ENCODE measurements around the gene NUBPL. TPM values are rescaled to one million over a fixed set of nuclear protein-coding genes. Genes with fewer than 3 reads are reported as not detected.

Gene NUBPL
- total and polyA plus RNA-seq, 2 donors from 2014 or later: 11.2 to 16.2 TPM

DNA sequence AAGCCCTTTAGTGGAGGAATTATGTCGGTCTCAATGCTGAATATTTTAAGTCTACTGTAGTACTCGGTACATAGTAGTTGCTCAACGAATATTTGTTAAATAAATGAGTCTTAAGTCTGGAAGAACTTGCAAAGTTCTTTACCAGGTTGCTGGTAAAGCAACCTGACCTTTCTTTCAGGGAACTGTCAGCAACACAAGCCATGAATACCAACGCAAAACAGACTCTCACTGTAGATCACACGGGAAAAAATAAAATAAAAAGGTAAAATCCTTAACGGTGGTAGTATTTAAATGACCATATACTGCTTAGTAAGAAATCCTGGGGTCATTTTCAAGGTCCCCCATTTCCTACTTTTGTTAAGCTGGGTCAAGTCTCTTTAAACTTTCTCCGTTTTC lies 447 bp upstream of the NUBPL start:
- H3K9ac ChIP-seq (ENCODE audit: low read length in 3 of 3): peak overlapping the region; percentile 2 to 92 (median 80)
- H3K4me3 ChIP-seq (ENCODE audit: low read length in 3 of 3): peak overlapping the region; percentile 74 to 97 (median 96)
- H3K4me1 ChIP-seq (ENCODE audit: control insufficient read depth in 2 of 3, insufficient read depth in 2 of 3, low read depth in 1 of 3, low read length in 3 of 3): no peaks in the 10 kb centered on the region
- H3K27me3 ChIP-seq (ENCODE audit: control insufficient read depth, insufficient read depth, low read length): no peaks in the 10 kb centered on the region
- H3K27ac ChIP-seq (ENCODE audit: low read depth in 2 of 2, low read length in 2 of 2): peak overlapping the region; percentile 46 to 76
- no peak for FAIRE-seq
- no peaks in the 10 kb centered on the region for H3K36me3 ChIP-seq (ENCODE audit: control insufficient read depth in 2 of 3, insufficient read depth in 3 of 3, low read length in 3 of 3)
- no peak for DNase-seq
- intact Hi-C loops (cut with DNase I): no loop called here
- TF ChIP-seq, protein P1, sequence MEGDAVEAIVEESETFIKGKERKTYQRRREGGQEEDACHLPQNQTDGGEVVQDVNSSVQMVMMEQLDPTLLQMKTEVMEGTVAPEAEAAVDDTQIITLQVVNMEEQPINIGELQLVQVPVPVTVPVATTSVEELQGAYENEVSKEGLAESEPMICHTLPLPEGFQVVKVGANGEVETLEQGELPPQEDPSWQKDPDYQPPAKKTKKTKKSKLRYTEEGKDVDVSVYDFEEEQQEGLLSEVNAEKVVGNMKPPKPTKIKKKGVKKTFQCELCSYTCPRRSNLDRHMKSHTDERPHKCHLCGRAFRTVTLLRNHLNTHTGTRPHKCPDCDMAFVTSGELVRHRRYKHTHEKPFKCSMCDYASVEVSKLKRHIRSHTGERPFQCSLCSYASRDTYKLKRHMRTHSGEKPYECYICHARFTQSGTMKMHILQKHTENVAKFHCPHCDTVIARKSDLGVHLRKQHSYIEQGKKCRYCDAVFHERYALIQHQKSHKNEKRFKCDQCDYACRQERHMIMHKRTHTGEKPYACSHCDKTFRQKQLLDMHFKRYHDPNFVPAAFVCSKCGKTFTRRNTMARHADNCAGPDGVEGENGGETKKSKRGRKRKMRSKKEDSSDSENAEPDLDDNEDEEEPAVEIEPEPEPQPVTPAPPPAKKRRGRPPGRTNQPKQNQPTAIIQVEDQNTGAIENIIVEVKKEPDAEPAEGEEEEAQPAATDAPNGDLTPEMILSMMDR (IDR thresholded peaks at IDR 0.05; ENCODE audit: borderline replicate concordance, extremely low read depth, insufficient read depth): no peak
- no peaks in the 10 kb centered on the region for H3K9me3 ChIP-seq (ENCODE audit: control insufficient read depth in 2 of 3, insufficient read depth in 1 of 3, low read length in 3 of 3)

DNA sequence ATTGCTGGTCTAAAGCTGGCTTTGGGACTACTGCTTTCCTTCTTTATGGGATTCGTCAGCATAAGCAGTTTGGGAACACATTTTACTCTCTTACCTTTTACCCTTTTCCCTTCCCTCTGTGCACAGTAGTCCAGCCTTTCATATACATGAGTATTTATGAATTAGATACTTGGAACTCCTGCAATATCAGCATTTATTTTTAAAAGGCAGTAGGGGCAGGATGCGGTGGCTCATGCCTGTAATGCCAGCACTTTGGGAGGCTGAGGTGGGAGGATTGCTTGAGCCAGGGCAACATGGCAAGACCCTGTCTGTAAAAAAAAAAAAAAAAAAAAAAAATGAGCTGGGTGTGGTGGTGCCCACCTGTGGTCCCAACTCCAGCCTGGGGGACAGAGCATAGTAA lies 3.0 kb downstream of the NUBPL start:
- FAIRE-seq: no peak
- Histone ChIP-seq H3K27me3 (ENCODE audit: control insufficient read depth, insufficient read depth, low read length) (no peaks in the 10 kb centered on the region), H3K9ac (ENCODE audit: low read length in 3 of 3) (no peak overlapping the region), H3K4me1 (ENCODE audit: control insufficient read depth in 2 of 3, insufficient read depth in 2 of 3, low read depth in 1 of 3, low read length in 3 of 3) (no peaks in the 10 kb centered on the region), H3K27ac (ENCODE audit: low read depth in 2 of 2, low read length in 2 of 2) (no peak overlapping the region), H3K4me3 (ENCODE audit: low read length in 3 of 3) (no peak overlapping the region), H3K36me3 (ENCODE audit: control insufficient read depth in 2 of 3, insufficient read depth in 3 of 3, low read length in 3 of 3) (no peaks in the 10 kb centered on the region), H3K9me3 (ENCODE audit: control insufficient read depth in 2 of 3, insufficient read depth in 1 of 3, low read length in 3 of 3) (no peaks in the 10 kb centered on the region)
- intact Hi-C loops (cut with DNase I): no loop called here
- no peak for DNase-seq
- TF ChIP-seq, protein P1 (IDR thresholded peaks at IDR 0.05; ENCODE audit: borderline replicate concordance, extremely low read depth, insufficient read depth): no peak

DNA sequence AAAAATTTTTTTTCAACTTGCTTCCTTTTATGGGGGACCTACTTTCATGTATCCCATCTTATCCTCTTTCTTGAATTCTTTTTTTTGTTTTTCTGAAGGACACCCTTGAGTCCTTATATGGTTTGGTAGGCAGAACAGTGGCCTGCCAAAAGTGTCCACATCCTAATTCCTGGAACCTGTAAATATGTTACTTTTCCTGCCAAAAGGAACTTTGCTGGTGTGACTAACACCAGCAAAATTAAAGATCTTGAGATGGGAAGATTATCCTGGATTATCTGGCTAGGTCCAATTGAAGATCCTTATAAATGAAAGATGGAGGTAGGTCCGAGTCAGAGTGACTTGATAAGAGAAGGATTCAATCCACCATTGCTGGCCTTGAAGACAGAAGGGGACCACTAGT lies 5.3 kb downstream of the NUBPL start:
- intact Hi-C loops (cut with DNase I): no loop called here
- TF ChIP-seq, protein P1 (IDR thresholded peaks at IDR 0.05; ENCODE audit: borderline replicate concordance, extremely low read depth, insufficient read depth): no peak
- no peak overlapping the region for H3K27ac ChIP-seq (ENCODE audit: low read depth in 2 of 2, low read length in 2 of 2)
- H3K9ac ChIP-seq (ENCODE audit: low read length in 3 of 3): no peak overlapping the region
- FAIRE-seq: no peak
- H3K4me3 ChIP-seq (ENCODE audit: low read length in 3 of 3): no peak overlapping the region
- H3K36me3 ChIP-seq (ENCODE audit: control insufficient read depth in 2 of 3, insufficient read depth in 3 of 3, low read length in 3 of 3): no peaks in the 10 kb centered on the region
- H3K27me3 ChIP-seq (ENCODE audit: control insufficient read depth, insufficient read depth, low read length): no peaks in the 10 kb centered on the region
- H3K4me1 ChIP-seq (ENCODE audit: control insufficient read depth in 2 of 3, insufficient read depth in 2 of 3, low read depth in 1 of 3, low read length in 3 of 3): peaks cover 0 to 4% (median 0%) of the 10 kb centered on the region in 3 donors
- H3K9me3 ChIP-seq (ENCODE audit: control insufficient read depth in 2 of 3, insufficient read depth in 1 of 3, low read length in 3 of 3): no peaks in the 10 kb centered on the region
- DNase-seq: no peak

DNA sequence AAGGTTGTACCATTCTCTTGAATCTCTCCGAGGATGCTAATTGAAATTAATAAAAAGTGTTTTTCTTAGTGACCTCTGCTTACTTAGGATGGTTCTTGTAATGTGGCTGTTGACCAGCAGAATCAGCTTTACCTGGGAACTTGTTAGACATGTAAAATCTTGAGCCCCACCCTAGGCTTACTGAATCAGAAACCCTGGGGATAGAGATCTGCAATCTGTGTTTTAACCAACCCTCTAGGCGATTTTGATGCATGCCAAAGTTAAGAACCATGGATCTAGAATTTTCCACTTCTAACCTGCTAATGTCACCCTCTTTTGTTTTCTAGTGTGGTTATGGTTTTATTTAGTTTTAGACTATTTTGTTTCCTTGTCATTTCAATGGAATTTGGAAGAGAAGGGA lies 6.5 kb downstream of the NUBPL start:
- peaks cover 0 to 4% (median 0%) of the 10 kb centered on the region in 3 donors for H3K4me1 ChIP-seq (ENCODE audit: control insufficient read depth in 2 of 3, insufficient read depth in 2 of 3, low read depth in 1 of 3, low read length in 3 of 3)
- H3K9me3 ChIP-seq (ENCODE audit: control insufficient read depth in 2 of 3, insufficient read depth in 1 of 3, low read length in 3 of 3): no peaks in the 10 kb centered on the region
- TF ChIP-seq, protein P1 (IDR thresholded peaks at IDR 0.05; ENCODE audit: borderline replicate concordance, extremely low read depth, insufficient read depth): no peak
- no peak for DNase-seq
- peak overlapping the region in 1 of 2 donors; percentile 26 for H3K27ac ChIP-seq (ENCODE audit: low read depth in 2 of 2, low read length in 2 of 2)
- H3K9ac ChIP-seq (ENCODE audit: low read length in 3 of 3): no peak overlapping the region
- FAIRE-seq: no peak
- H3K36me3 ChIP-seq (ENCODE audit: control insufficient read depth in 2 of 3, insufficient read depth in 3 of 3, low read length in 3 of 3): no peaks in the 10 kb centered on the region
- H3K27me3 ChIP-seq (ENCODE audit: control insufficient read depth, insufficient read depth, low read length): no peaks in the 10 kb centered on the region
- intact Hi-C loops (cut with DNase I): no loop called here
- no peak overlapping the region for H3K4me3 ChIP-seq (ENCODE audit: low read length in 3 of 3)

Measured in kidney (tissue), 14 donors.